ENCODE data around the gene SRGAP2C. TPM values are rescaled to one million over a fixed set of nuclear protein-coding genes. Genes with fewer than 3 reads are reported as not detected.
"Not testable (repeated sequence)": the region's sequence is repeated elsewhere in the genome, so short reads cannot be mapped to it uniquely, and the experiment has no call there.

Gene SRGAP2C
- total RNA-seq, 2 experiments from 2014 or later, result 14.7 to 17.8 TPM

- POLR2A ChIA-PET, ATAC-seq: not testable (repeated sequence)
- peaks cover 14% of the 10 kb centered on the region for H3K27me3 Mint-ChIP-seq
Observed at GRCh38 chr1:121400541-121401310, 216.0 kb downstream of the SRGAP2C start.

GRCh38 chr1:121401375-121401955 lies 216.7 kb downstream of the SRGAP2C start:
- ATAC-seq; CTCF ChIA-PET; POLR2A ChIA-PET; intact Hi-C loops (cut with DNase I, micrococcal nuclease): not testable (repeated sequence)
- Mint-ChIP-seq H3K27me3 (peaks cover 13% of the 10 kb centered on the region), H3K4me1 (peaks cover 17% of the 10 kb centered on the region), H3K9me3 (ENCODE audit: low read depth) (peaks cover 18% of the 10 kb centered on the region), H3K4me3 (peak overlapping the region; percentile 59), H3K36me3 (ENCODE audit: low read depth) (peaks cover 18% of the 10 kb centered on the region), H3K27ac (peak overlapping the region; percentile 62)
- DNase-seq, result peak; percentile 16

More at GRCh38 chr1:121400541-121401310, 216.0 kb downstream of the SRGAP2C start:
- intact Hi-C loops (cut with DNase I, micrococcal nuclease); CTCF ChIA-PET; DNase-seq: not testable (repeated sequence)
- Mint-ChIP-seq H3K36me3 (ENCODE audit: low read depth) (peaks cover 18% of the 10 kb centered on the region), H3K4me3 (peak overlapping the region; percentile 59), H3K9me3 (ENCODE audit: low read depth) (peaks cover 16% of the 10 kb centered on the region), H3K27ac (peak overlapping the region; percentile 62), H3K4me1 (peaks cover 17% of the 10 kb centered on the region)

GRCh38 chr1:121403254-121403653 lies 218.5 kb downstream of the SRGAP2C start:
- CTCF ChIA-PET, result not testable (repeated sequence)

GRCh38 chr1:121408354-121408753 lies 223.6 kb downstream of the SRGAP2C start:
- ChIA-PET CTCF (no interaction called here), POLR2A (no interaction called here)
- no peak for DNase-seq
- Mint-ChIP-seq H3K36me3 (ENCODE audit: low read depth) (no peaks in the 10 kb centered on the region), H3K9me3 (ENCODE audit: low read depth) (peaks cover 2% of the 10 kb centered on the region), H3K27ac (no peak overlapping the region), H3K4me1 (no peaks in the 10 kb centered on the region), H3K27me3 (no peaks in the 10 kb centered on the region), H3K4me3 (no peak overlapping the region)
- intact Hi-C loops (cut with DNase I, micrococcal nuclease), result no loop called here
- no peak for ATAC-seq

More at GRCh38 chr1:121403254-121403653, 218.5 kb downstream of the SRGAP2C start:
- Mint-ChIP-seq H3K27me3 (peaks cover 13% of the 10 kb centered on the region), H3K4me1 (peaks cover 17% of the 10 kb centered on the region), H3K36me3 (ENCODE audit: low read depth) (peaks cover 18% of the 10 kb centered on the region), H3K9me3 (ENCODE audit: low read depth) (peaks cover 18% of the 10 kb centered on the region)
- H3K4me3 Mint-ChIP-seq; POLR2A ChIA-PET; H3K27ac Mint-ChIP-seq; DNase-seq; intact Hi-C loops (cut with DNase I, micrococcal nuclease); ATAC-seq: not testable (repeated sequence)

- POLR2A ChIA-PET, result no interaction called here
- H3K27ac Mint-ChIP-seq, result no peak overlapping the region
- H3K36me3 Mint-ChIP-seq (ENCODE audit: low read depth), result no peaks in the 10 kb centered on the region
- ATAC-seq (no peak), DNase-seq (no peak)
- H3K9me3 Mint-ChIP-seq (ENCODE audit: low read depth), result no peaks in the 10 kb centered on the region
- intact Hi-C loops (cut with DNase I, micrococcal nuclease), result no loop called here
- no peaks in the 10 kb centered on the region for H3K4me1 Mint-ChIP-seq
- CTCF ChIA-PET, result no interaction called here
- no peak overlapping the region for H3K4me3 Mint-ChIP-seq
- H3K27me3 Mint-ChIP-seq, result no peaks in the 10 kb centered on the region
Observed at GRCh38 chr1:121413821-121414220, 229.0 kb downstream of the SRGAP2C start.

- ChIA-PET POLR2A (no interaction called here), CTCF (no interaction called here)
- intact Hi-C loops (cut with DNase I, micrococcal nuclease), result no loop called here
- H3K4me1 Mint-ChIP-seq, result no peaks in the 10 kb centered on the region
- H3K36me3 Mint-ChIP-seq (ENCODE audit: low read depth), result no peaks in the 10 kb centered on the region
- ATAC-seq (no peak), DNase-seq (no peak)
- H3K4me3 Mint-ChIP-seq, result no peak overlapping the region
- no peaks in the 10 kb centered on the region for H3K27me3 Mint-ChIP-seq
- H3K9me3 Mint-ChIP-seq (ENCODE audit: low read depth), result no peaks in the 10 kb centered on the region
- no peak overlapping the region for H3K27ac Mint-ChIP-seq
Observed at GRCh38 chr1:121414905-121415304, 230.1 kb downstream of the SRGAP2C start.

GRCh38 chr1:121417325-121417923 lies 232.6 kb downstream of the SRGAP2C start:
- POLR2A ChIA-PET, result no interaction called here
- intact Hi-C loops (cut with DNase I, micrococcal nuclease), result no loop called here

GRCh38 chr1:121418369-121419049 lies 233.7 kb downstream of the SRGAP2C start:
- Mint-ChIP-seq H3K4me3 (no peak overlapping the region), H3K27ac (no peak overlapping the region), H3K4me1 (peaks cover 3% of the 10 kb centered on the region), H3K27me3 (no peaks in the 10 kb centered on the region), H3K36me3 (ENCODE audit: low read depth) (no peaks in the 10 kb centered on the region), H3K9me3 (ENCODE audit: low read depth) (no peaks in the 10 kb centered on the region)
- ATAC-seq (no peak), DNase-seq (no peak)
- POLR2A ChIA-PET, result no interaction called here
- intact Hi-C loops (cut with DNase I, micrococcal nuclease), result no loop called here
- CTCF ChIA-PET, result no interaction called here

More at GRCh38 chr1:121417325-121417923, 232.6 kb downstream of the SRGAP2C start:
- peaks cover 3% of the 10 kb centered on the region for H3K4me1 Mint-ChIP-seq
- H3K27ac Mint-ChIP-seq, result no peak overlapping the region
- no peak overlapping the region for H3K4me3 Mint-ChIP-seq
- ATAC-seq (no peak), DNase-seq (no peak)
- CTCF ChIA-PET, result no interaction called here
- H3K36me3 Mint-ChIP-seq (ENCODE audit: low read depth), result no peaks in the 10 kb centered on the region
- H3K27me3 Mint-ChIP-seq, result no peaks in the 10 kb centered on the region
- H3K9me3 Mint-ChIP-seq (ENCODE audit: low read depth), result no peaks in the 10 kb centered on the region

GRCh38 chr1:121419050-121419615 lies 234.4 kb downstream of the SRGAP2C start:
- POLR2A ChIA-PET; intact Hi-C loops (cut with DNase I, micrococcal nuclease); H3K9me3 Mint-ChIP-seq (ENCODE audit: low read depth); DNase-seq; H3K36me3 Mint-ChIP-seq (ENCODE audit: low read depth); H3K4me3 Mint-ChIP-seq; H3K27ac Mint-ChIP-seq; H3K4me1 Mint-ChIP-seq; CTCF ChIA-PET; ATAC-seq; H3K27me3 Mint-ChIP-seq: not testable (repeated sequence)

GRCh38 chr1:121421490-121421889 lies 236.7 kb downstream of the SRGAP2C start:
- H3K27me3 Mint-ChIP-seq; H3K4me1 Mint-ChIP-seq; intact Hi-C loops (cut with DNase I, micrococcal nuclease); H3K36me3 Mint-ChIP-seq (ENCODE audit: low read depth); H3K4me3 Mint-ChIP-seq; ATAC-seq; POLR2A ChIA-PET; H3K27ac Mint-ChIP-seq; DNase-seq; H3K9me3 Mint-ChIP-seq (ENCODE audit: low read depth); CTCF ChIA-PET: not testable (repeated sequence)

GRCh38 chr1:121423956-121424355 lies 239.2 kb downstream of the SRGAP2C start:
- H3K4me1 Mint-ChIP-seq; ATAC-seq; H3K36me3 Mint-ChIP-seq (ENCODE audit: low read depth); CTCF ChIA-PET; POLR2A ChIA-PET; intact Hi-C loops (cut with DNase I, micrococcal nuclease); H3K27me3 Mint-ChIP-seq; H3K9me3 Mint-ChIP-seq (ENCODE audit: low read depth); H3K27ac Mint-ChIP-seq; H3K4me3 Mint-ChIP-seq; DNase-seq: not testable (repeated sequence)

All from activated CD4-positive, alpha-beta T cell treated with anti-CD3 and anti-CD28 coated beads for 36 hours (primary cell).